Measurements from ENCODE around the gene AK8.

The AK8 gene

DNA sequence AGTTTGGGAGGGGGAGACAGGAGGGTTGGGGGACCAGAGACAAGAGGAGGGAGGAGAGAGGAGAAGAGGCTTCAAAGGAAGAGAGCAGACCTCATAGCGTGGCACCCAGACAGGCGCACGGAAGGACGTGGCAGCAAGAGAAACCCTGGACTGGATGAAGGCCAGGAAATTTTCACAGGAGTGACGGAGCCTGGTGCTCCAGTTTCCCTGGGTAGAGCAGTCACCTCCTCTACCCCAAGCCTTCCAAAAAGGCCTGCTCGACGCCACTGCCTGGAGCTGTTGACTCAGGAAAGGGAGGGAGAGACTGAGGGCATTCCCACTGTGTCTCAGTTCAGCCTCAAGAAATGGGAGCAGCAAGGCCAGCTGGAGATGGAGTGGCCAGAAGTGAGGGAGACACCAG lies 19.3 kb downstream of the AK8 start:
- Histone ChIP-seq H2AFZ (ENCODE audit: low read length, unreplicated experiment) (no peak overlapping the region), H3K4me3 (ENCODE audit: low read depth, low read length) (no peak overlapping the region), H3K27ac (ENCODE audit: low read depth, low read length) (no peak overlapping the region), H3K79me2 (ENCODE audit: control insufficient read depth, insufficient read depth, low read length, unreplicated experiment) (no peaks in the 10 kb centered on the region), H3K36me3 (ENCODE audit: insufficient read depth, low read length) (no peaks in the 10 kb centered on the region), H3K4me1 (ENCODE audit: control insufficient read depth, insufficient read depth, low read length, unreplicated experiment) (peaks cover 12% of the 10 kb centered on the region), H3K27me3 (ENCODE audit: insufficient read depth, low read length) (no peaks in the 10 kb centered on the region; the same call in 1 of the 2 replicates)

DNA sequence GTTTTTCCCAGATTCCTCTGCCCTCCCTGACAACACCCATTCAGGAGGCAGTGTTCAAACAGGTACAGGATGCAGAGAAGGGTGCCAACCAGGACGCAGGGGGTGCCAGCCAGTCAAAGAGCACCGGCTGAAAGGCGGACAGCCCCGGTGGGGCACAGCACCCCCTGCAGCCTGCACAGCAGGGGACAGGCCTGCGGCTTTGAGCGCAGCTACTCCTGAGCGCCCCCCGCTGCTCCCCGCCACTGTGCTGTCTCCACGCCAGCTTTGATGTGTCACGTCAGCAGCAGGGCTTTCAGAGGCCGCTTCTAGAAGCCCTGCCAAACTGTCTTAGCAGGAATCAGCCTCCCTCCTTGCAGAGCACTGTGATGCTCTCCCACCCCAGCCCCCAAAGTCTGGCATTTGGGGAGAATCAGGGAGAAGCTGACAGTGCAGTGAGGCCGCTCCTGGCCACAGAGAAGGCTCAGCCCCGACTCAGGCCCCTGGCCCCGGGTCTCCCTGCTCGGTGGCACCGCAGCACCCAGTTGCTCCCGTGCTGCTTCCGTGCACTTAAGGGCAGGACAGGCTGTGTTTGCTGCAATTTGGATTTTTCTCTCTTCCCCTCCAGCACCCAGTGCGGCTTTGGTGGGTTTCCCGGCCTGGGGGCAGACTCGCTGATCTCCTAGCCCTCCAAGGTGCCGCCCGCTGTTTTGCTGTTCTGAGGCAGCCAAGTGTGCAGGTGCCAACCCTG lies 20.3 kb downstream of the AK8 start:
- Histone ChIP-seq H3K4me1 (ENCODE audit: control insufficient read depth, insufficient read depth, low read length, unreplicated experiment) (peaks cover 12% of the 10 kb centered on the region), H3K36me3 (ENCODE audit: insufficient read depth, low read length) (no peaks in the 10 kb centered on the region), H2AFZ (ENCODE audit: low read length, unreplicated experiment) (peak overlapping the region; percentile 89), H3K27ac (ENCODE audit: low read depth, low read length) (no peak overlapping the region), H3K27me3 (ENCODE audit: insufficient read depth, low read length) (no peaks in the 10 kb centered on the region; the same call in 1 of the 2 replicates), H3K4me3 (ENCODE audit: low read depth, low read length) (0 out of 2 replicates have a peak overlapping the region, but pooled peaks have one; percentile 14), H3K79me2 (ENCODE audit: control insufficient read depth, insufficient read depth, low read length, unreplicated experiment) (no peaks in the 10 kb centered on the region)

DNA sequence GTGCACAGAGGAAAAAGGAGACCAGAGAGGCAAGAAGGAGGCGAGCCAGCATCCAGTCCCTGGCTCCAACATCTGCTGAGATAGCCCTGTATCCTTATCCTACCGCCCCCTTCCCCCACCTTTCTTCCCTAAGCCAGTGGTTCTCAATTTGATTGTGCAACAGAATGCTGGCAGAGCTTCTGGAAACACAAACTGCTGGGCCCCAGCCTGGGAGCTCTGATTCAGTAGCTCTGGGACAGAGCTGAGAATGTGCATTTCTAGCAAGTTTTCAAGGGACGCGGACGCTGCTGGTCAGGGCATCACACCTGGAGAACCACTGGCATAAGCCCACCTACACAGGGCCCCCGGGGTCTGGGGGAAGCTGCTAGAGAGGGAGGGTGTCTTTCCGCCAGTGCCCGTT lies 21.1 kb downstream of the AK8 start:
- Histone ChIP-seq H3K4me1 (ENCODE audit: control insufficient read depth, insufficient read depth, low read length, unreplicated experiment) (peaks cover 12% of the 10 kb centered on the region), H3K79me2 (ENCODE audit: control insufficient read depth, insufficient read depth, low read length, unreplicated experiment) (no peaks in the 10 kb centered on the region), H3K27ac (ENCODE audit: low read depth, low read length) (no peak overlapping the region), H3K4me3 (ENCODE audit: low read depth, low read length) (0 out of 2 replicates have a peak overlapping the region, but pooled peaks have one; percentile 14), H3K27me3 (ENCODE audit: insufficient read depth, low read length) (no peaks in the 10 kb centered on the region; the same call in 1 of the 2 replicates), H2AFZ (ENCODE audit: low read length, unreplicated experiment) (peak overlapping the region; percentile 89), H3K36me3 (ENCODE audit: insufficient read depth, low read length) (no peaks in the 10 kb centered on the region)

- H3K27me3 ChIP-seq (ENCODE audit: insufficient read depth, low read length), result no peaks in the 10 kb centered on the region; the same call in 1 of the 2 replicates
- no peak overlapping the region for H2AFZ ChIP-seq (ENCODE audit: low read length, unreplicated experiment)
- H3K4me3 ChIP-seq (ENCODE audit: low read depth, low read length), result no peak overlapping the region
- H3K79me2 ChIP-seq (ENCODE audit: control insufficient read depth, insufficient read depth, low read length, unreplicated experiment), result no peaks in the 10 kb centered on the region
- H3K27ac ChIP-seq (ENCODE audit: low read depth, low read length), result no peak overlapping the region
- H3K4me1 ChIP-seq (ENCODE audit: control insufficient read depth, insufficient read depth, low read length, unreplicated experiment), result peaks cover 12% of the 10 kb centered on the region
- H3K36me3 ChIP-seq (ENCODE audit: insufficient read depth, low read length), result no peaks in the 10 kb centered on the region
These were observed 22.2 kb downstream of the AK8 start for GRCh38 chr9:132855904-132856303.

DNA sequence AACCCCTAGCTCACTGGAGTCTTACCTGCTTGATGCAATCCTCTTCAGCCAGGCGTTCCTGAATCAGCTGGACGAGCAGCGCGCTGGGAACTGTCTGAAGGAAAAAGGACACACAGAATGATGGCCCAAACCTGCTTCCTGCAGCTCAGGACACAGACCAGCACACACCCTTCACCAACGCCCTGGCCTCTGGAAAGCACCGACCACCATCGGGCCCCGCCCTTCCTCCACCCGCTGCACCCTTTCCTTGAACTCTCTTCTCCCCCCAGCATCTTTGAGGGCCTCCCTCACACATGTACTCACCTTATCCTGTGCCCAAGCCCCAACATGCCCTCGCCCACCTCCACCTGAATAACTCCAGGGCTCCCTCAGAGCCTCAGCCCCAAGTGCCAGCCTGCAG lies 23.3 kb downstream of the AK8 start:
- Histone ChIP-seq H3K36me3 (ENCODE audit: insufficient read depth, low read length) (no peaks in the 10 kb centered on the region), H3K79me2 (ENCODE audit: control insufficient read depth, insufficient read depth, low read length, unreplicated experiment) (no peaks in the 10 kb centered on the region), H3K4me3 (ENCODE audit: low read depth, low read length) (no peak overlapping the region), H3K4me1 (ENCODE audit: control insufficient read depth, insufficient read depth, low read length, unreplicated experiment) (peaks cover 12% of the 10 kb centered on the region), H2AFZ (ENCODE audit: low read length, unreplicated experiment) (no peak overlapping the region), H3K27me3 (ENCODE audit: insufficient read depth, low read length) (no peaks in the 10 kb centered on the region; the same call in 1 of the 2 replicates), H3K27ac (ENCODE audit: low read depth, low read length) (no peak overlapping the region)

DNA sequence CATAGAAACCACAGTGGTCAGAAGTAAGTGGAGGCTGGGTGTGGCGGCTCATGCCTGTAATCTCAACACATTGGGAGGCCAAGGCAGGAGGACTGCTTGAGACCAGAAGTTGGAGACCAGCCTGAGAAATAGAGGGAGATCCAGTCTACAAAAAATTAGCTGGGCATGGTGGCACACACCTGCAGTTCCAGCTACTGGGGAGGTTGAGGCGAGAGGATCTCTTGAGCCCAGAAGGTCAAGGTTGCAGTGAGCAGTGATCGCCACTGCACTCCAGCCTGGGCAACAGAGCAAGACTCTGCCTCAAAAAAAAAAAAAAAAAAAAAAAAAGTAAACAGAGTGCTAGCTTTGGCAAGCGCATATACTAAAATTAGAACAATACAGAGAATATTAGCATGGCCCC lies 24.6 kb downstream of the AK8 start:
- H3K27me3 ChIP-seq (ENCODE audit: insufficient read depth, low read length), result no peaks in the 10 kb centered on the region; the same call in 1 of the 2 replicates
- no peak overlapping the region for H3K27ac ChIP-seq (ENCODE audit: low read depth, low read length)
- H3K79me2 ChIP-seq (ENCODE audit: control insufficient read depth, insufficient read depth, low read length, unreplicated experiment), result no peaks in the 10 kb centered on the region
- no peaks in the 10 kb centered on the region for H3K36me3 ChIP-seq (ENCODE audit: insufficient read depth, low read length)
- H2AFZ ChIP-seq (ENCODE audit: low read length, unreplicated experiment), result no peak overlapping the region
- no peak overlapping the region for H3K4me3 ChIP-seq (ENCODE audit: low read depth, low read length)
- peaks cover 12% of the 10 kb centered on the region for H3K4me1 ChIP-seq (ENCODE audit: control insufficient read depth, insufficient read depth, low read length, unreplicated experiment)

GRCh38 chr9:132849185-132849706 lies 28.8 kb downstream of the AK8 start:
- no peaks in the 10 kb centered on the region for H3K79me2 ChIP-seq (ENCODE audit: control insufficient read depth, insufficient read depth, low read length, unreplicated experiment)
- H3K27ac ChIP-seq (ENCODE audit: low read depth, low read length), result no peak overlapping the region
- no peaks in the 10 kb centered on the region for H3K27me3 ChIP-seq (ENCODE audit: insufficient read depth, low read length)
- H3K4me3 ChIP-seq (ENCODE audit: low read depth, low read length), result no peak overlapping the region
- H3K4me1 ChIP-seq (ENCODE audit: control insufficient read depth, insufficient read depth, low read length, unreplicated experiment), result no peaks in the 10 kb centered on the region
- no peaks in the 10 kb centered on the region for H3K36me3 ChIP-seq (ENCODE audit: insufficient read depth, low read length)
- H2AFZ ChIP-seq (ENCODE audit: low read length, unreplicated experiment), result no peak overlapping the region

GRCh38 chr9:132846918-132847515 lies 31.1 kb downstream of the AK8 start:
- no peak overlapping the region for H2AFZ ChIP-seq (ENCODE audit: low read length, unreplicated experiment)
- H3K36me3 ChIP-seq (ENCODE audit: insufficient read depth, low read length), result no peaks in the 10 kb centered on the region
- no peak overlapping the region for H3K4me3 ChIP-seq (ENCODE audit: low read depth, low read length)
- no peaks in the 10 kb centered on the region for H3K27me3 ChIP-seq (ENCODE audit: insufficient read depth, low read length)
- H3K79me2 ChIP-seq (ENCODE audit: control insufficient read depth, insufficient read depth, low read length, unreplicated experiment), result no peaks in the 10 kb centered on the region
- no peak overlapping the region for H3K27ac ChIP-seq (ENCODE audit: low read depth, low read length)
- H3K4me1 ChIP-seq (ENCODE audit: control insufficient read depth, insufficient read depth, low read length, unreplicated experiment), result no peaks in the 10 kb centered on the region

DNA sequence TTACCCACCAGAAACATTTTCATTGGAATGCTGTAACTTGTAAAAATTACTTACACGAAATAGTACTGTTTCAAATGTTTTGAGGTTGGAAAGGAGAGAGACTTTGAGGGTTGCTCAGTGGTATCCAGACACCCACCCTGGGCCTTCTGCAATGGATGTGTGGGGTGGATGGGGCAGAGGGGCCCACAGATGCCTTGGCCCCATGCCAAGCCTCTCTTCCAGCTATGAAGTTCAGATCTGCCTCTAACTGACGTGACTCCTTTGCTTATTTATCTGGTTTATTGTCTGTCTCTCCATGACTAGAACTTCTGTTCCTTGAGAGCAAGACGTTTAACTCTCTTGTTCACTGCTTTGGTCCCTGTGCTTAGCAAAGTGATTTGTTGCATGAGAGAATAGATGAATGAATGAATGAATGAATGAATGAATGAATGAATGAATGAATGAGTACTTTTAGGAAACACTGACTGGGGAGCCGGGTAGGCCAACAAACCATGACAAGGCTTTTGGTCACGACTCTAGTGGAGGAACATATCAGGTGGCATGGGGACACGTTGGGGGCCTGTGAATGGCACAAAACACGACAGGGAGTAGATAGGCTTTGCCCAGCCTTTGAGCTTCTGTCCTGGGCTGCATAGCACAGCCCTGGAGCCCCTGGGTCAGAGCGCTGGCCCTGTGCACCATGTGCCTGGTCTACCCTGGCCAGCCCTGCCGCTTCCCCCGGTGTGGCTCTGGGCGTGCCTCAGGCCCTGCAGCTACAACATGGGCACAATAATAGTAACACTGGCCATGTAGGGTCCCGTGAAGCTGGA lies 31.8 kb downstream of the AK8 start:
- H3K27me3 ChIP-seq (ENCODE audit: insufficient read depth, low read length), result no peaks in the 10 kb centered on the region
- H3K4me3 ChIP-seq (ENCODE audit: low read depth, low read length), result no peak overlapping the region
- H3K27ac ChIP-seq (ENCODE audit: low read depth, low read length), result no peak overlapping the region
- no peaks in the 10 kb centered on the region for H3K36me3 ChIP-seq (ENCODE audit: insufficient read depth, low read length)
- no peaks in the 10 kb centered on the region for H3K4me1 ChIP-seq (ENCODE audit: control insufficient read depth, insufficient read depth, low read length, unreplicated experiment)
- H3K79me2 ChIP-seq (ENCODE audit: control insufficient read depth, insufficient read depth, low read length, unreplicated experiment), result no peaks in the 10 kb centered on the region
- H2AFZ ChIP-seq (ENCODE audit: low read length, unreplicated experiment), result no peak overlapping the region

GRCh38 chr9:132842124-132843044 lies 35.7 kb downstream of the AK8 start:
- H3K79me2 ChIP-seq (ENCODE audit: control insufficient read depth, insufficient read depth, low read length, unreplicated experiment), result no peaks in the 10 kb centered on the region
- H3K4me1 ChIP-seq (ENCODE audit: control insufficient read depth, insufficient read depth, low read length, unreplicated experiment), result peaks cover 8% of the 10 kb centered on the region
- no peaks in the 10 kb centered on the region for H3K27me3 ChIP-seq (ENCODE audit: insufficient read depth, low read length)
- H2AFZ ChIP-seq (ENCODE audit: low read length, unreplicated experiment), result no peak overlapping the region
- no peaks in the 10 kb centered on the region for H3K36me3 ChIP-seq (ENCODE audit: insufficient read depth, low read length)
- no peak overlapping the region for H3K4me3 ChIP-seq (ENCODE audit: low read depth, low read length)
- H3K27ac ChIP-seq (ENCODE audit: low read depth, low read length), result no peak overlapping the region
